Measurements from ENCODE around the gene PFKFB2.

Gene PFKFB2

DNA sequence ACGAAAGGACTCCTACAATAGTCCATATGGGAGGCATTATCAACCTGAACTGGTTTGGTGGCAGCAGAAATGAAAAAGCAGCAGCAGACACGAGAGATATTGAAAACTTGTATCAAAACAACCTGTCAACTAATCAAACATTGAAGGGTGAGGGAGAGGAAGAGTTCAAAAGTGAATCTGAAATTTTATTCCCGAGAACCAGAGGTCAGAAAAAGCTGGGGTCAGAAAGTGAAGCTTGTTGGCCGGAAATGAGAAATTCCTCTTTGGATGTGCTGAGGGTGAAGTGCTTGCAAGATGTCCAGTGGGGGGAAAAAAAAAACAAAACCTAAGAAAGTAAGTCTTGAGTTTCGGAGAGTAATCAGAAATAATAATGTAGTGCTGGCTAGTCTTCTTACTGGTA is 49.1 kb downstream of the PFKFB2 start:
- no peaks in the 10 kb centered on the region for H3K79me2 ChIP-seq (ENCODE audit: low read length)
- H2AFZ ChIP-seq (ENCODE audit: low read length) = no peak overlapping the region
- H3K4me1 ChIP-seq (ENCODE audit: low read length) = 0 out of 2 replicates have a peak, but pooled peaks cover 6% of the 10 kb centered on the region
- H3K36me3 ChIP-seq (replicated peaks; ENCODE audit: insufficient read depth, low read length) = no peaks in the 10 kb centered on the region
- no peak overlapping the region for H3K4me2 ChIP-seq (ENCODE audit: low read depth, low read length)
- no peaks in the 10 kb centered on the region for H3F3A ChIP-seq (ENCODE audit: insufficient read depth, low read length)
- no peak overlapping the region for H3K4me3 ChIP-seq (ENCODE audit: low read length)
- no peak overlapping the region for H3K27ac ChIP-seq (ENCODE audit: low read length)
- TF ChIP-seq, protein P1, sequence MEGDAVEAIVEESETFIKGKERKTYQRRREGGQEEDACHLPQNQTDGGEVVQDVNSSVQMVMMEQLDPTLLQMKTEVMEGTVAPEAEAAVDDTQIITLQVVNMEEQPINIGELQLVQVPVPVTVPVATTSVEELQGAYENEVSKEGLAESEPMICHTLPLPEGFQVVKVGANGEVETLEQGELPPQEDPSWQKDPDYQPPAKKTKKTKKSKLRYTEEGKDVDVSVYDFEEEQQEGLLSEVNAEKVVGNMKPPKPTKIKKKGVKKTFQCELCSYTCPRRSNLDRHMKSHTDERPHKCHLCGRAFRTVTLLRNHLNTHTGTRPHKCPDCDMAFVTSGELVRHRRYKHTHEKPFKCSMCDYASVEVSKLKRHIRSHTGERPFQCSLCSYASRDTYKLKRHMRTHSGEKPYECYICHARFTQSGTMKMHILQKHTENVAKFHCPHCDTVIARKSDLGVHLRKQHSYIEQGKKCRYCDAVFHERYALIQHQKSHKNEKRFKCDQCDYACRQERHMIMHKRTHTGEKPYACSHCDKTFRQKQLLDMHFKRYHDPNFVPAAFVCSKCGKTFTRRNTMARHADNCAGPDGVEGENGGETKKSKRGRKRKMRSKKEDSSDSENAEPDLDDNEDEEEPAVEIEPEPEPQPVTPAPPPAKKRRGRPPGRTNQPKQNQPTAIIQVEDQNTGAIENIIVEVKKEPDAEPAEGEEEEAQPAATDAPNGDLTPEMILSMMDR (IDR thresholded peaks at IDR 0.05; ENCODE audit: low read length) = no peak
- TF ChIP-seq EZH2 (optimal IDR thresholded peaks at IDR 0.05; ENCODE audit: low read depth, low read length) = no peak
- TF ChIP-seq EZH2phosphoT487 (IDR thresholded peaks at IDR 0.05; ENCODE audit: low read length) = no peak
- H3K9me2 ChIP-seq (replicated peaks; ENCODE audit: insufficient read depth, low read length) = no peaks in the 10 kb centered on the region
- no peak overlapping the region for H3K9ac ChIP-seq (ENCODE audit: low read length)
- no peaks in the 10 kb centered on the region for H3K27me3 ChIP-seq (replicated peaks; ENCODE audit: insufficient read depth, low read length)
- no peaks in the 10 kb centered on the region for H3K9me3 ChIP-seq (replicated peaks; ENCODE audit: insufficient read depth, low read length)
- H4K20me1 ChIP-seq (ENCODE audit: insufficient read depth, low read length) = no peaks in the 10 kb centered on the region
- no peak for DNase-seq

DNA sequence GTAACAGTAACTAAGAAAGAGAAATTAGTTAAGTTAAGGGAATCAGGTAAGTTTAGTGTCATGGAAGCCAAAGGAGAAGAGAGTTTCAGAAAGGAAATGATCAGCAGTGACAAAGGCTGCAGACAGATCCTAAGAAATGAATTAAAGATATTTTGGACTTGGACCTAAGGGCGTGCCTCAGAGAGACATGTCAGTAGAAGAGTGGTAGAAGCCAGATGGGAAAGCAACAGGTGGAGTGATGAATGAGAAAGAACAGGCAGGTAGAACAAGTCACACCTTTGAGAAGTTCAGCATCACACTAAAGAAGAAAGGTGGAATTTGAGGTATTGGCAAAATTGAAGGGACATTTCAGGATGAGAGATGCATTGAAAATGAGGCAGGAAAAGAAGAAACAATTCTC is 49.6 kb downstream of the PFKFB2 start:
- Histone ChIP-seq H4K20me1 (ENCODE audit: insufficient read depth, low read length) (no peaks in the 10 kb centered on the region), H3K4me3 (ENCODE audit: low read length) (no peak overlapping the region), H3F3A (ENCODE audit: insufficient read depth, low read length) (no peaks in the 10 kb centered on the region), H3K27me3 (replicated peaks; ENCODE audit: insufficient read depth, low read length) (no peaks in the 10 kb centered on the region), H3K4me1 (ENCODE audit: low read length) (0 out of 2 replicates have a peak, but pooled peaks cover 4% of the 10 kb centered on the region), H3K79me2 (ENCODE audit: low read length) (no peaks in the 10 kb centered on the region), H2AFZ (ENCODE audit: low read length) (no peak overlapping the region), H3K4me2 (ENCODE audit: low read depth, low read length) (no peak overlapping the region), H3K36me3 (replicated peaks; ENCODE audit: insufficient read depth, low read length) (no peaks in the 10 kb centered on the region), H3K9me3 (replicated peaks; ENCODE audit: insufficient read depth, low read length) (no peaks in the 10 kb centered on the region), H3K9me2 (replicated peaks; ENCODE audit: insufficient read depth, low read length) (no peaks in the 10 kb centered on the region), H3K9ac (ENCODE audit: low read length) (no peak overlapping the region), H3K27ac (ENCODE audit: low read length) (no peak overlapping the region)
- TF ChIP-seq EZH2phosphoT487 (IDR thresholded peaks at IDR 0.05; ENCODE audit: low read length) (no peak), EZH2 (optimal IDR thresholded peaks at IDR 0.05; ENCODE audit: low read depth, low read length) (no peak)
- TF ChIP-seq, protein P1 (IDR thresholded peaks at IDR 0.05; ENCODE audit: low read length) = no peak
- no peak for DNase-seq

DNA sequence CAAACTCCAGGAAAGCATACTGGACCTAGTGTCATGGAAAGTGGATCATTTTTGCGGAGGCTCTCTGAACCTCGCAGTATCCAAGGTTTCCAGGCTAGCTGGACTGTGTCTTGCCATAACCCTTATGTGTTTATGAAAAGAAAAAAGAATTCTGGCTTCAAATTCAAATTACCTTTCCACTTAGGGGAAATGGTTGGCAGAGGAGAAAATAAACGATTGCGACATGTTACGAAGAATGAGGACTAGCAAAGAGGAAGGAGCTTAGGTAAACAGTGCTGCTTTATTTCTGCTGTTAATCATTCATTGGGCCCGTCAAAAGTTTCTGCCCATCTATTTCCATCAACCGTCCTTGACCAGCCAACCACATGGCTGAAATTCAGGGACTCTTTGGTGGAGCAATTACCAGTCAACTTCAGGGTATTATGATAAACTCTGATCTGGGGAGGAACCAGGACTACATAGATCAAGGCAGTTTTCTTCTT is 50.9 kb downstream of the PFKFB2 start, which contains the start of gene C4BPA:
Gene C4BPA, plus strand, starts transcription at position 342 of the 482 bp plus-strand sequence. CDS start 8,793 bp downstream, outside the sequence.
- Histone ChIP-seq H3K27ac (ENCODE audit: low read length) (no peak within 1 kb of the TSS), H3K4me2 (ENCODE audit: low read depth, low read length) (no peak within 1 kb of the TSS), H3K9me2 (replicated peaks; ENCODE audit: insufficient read depth, low read length) (no peaks in the 10 kb centered on the region), H4K20me1 (ENCODE audit: insufficient read depth, low read length) (no peaks in the 10 kb centered on the region), H3K36me3 (replicated peaks; ENCODE audit: insufficient read depth, low read length) (no peaks in the 10 kb centered on the region), H2AFZ (ENCODE audit: low read length) (no peak within 1 kb of the TSS), H3K79me2 (ENCODE audit: low read length) (no peaks in the 10 kb centered on the region), H3K4me3 (ENCODE audit: low read length) (no peak within 1 kb of the TSS), H3F3A (ENCODE audit: insufficient read depth, low read length) (no peaks in the 10 kb centered on the region), H3K4me1 (ENCODE audit: low read length) (no peaks in the 10 kb centered on the region), H3K9ac (ENCODE audit: low read length) (no peak within 1 kb of the TSS), H3K27me3 (replicated peaks; ENCODE audit: insufficient read depth, low read length) (no peaks in the 10 kb centered on the region), H3K9me3 (replicated peaks; ENCODE audit: insufficient read depth, low read length) (no peaks in the 10 kb centered on the region)
- TF ChIP-seq, protein P1 (IDR thresholded peaks at IDR 0.05; ENCODE audit: low read length) = no peak
- TF ChIP-seq EZH2 (optimal IDR thresholded peaks at IDR 0.05; ENCODE audit: low read depth, low read length) = no peak
- TF ChIP-seq EZH2phosphoT487 (IDR thresholded peaks at IDR 0.05; ENCODE audit: low read length) = no peak
- DNase-seq = no peak
